Measurements from ENCODE around the gene CRIP1. TPM values are rescaled to one million over a fixed set of nuclear protein-coding genes. Genes with fewer than 3 reads are reported as not detected.

The CRIP1 gene
- total RNA-seq, 2 experiments from 2014 or later, result 93.9 to 95.7 TPM

DNA sequence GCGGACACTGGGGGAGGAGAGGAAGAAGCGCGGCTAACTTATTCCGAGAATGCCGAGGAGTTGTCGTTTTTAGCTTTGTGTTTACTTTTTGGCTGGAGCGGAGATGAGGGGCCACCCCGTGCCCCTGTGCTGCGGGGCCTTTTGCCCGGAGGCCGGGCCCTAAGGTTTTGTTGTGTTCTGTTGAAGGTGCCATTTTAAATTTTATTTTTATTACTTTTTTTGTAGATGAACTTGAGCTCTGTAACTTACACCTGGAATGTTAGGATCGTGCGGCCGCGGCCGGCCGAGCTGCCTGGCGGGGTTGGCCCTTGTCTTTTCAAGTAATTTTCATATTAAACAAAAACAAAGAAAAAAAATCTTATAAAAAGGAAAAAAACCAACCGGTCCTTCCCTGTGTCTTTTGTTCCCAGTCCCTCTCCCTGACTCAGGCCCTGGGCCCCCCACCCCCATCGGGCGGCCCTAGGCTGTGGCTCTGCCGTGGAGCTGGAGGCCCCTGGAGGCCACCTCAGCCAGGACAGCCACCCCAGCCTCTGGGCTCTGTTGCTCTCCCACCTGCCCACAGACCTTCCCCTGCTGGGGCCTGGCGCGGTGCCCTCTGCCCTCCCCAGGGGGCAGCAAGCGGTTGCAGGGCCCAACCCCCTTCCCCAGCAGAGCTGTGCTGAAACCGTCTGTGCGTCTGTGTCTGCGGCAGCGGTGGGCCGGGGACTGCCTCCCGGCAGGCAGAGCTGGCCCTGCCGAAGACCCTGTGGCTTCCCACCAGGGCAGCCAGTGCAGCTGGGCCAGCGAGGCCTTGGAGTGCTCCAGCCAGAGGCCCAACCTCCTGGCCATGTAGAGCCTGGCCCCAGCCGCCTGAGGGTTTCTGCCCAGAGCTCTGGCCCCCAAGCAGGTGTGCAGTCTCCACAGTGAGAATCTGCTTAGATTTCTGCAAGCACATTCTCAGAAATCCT lies 16.1 kb upstream of the CRIP1 start:
- Mint-ChIP-seq H3K9me3 (no peaks in the 10 kb centered on the region), H3K4me1 (ENCODE audit: low read depth) (peaks cover 2% of the 10 kb centered on the region), H3K27ac (no peak overlapping the region), H3K36me3 (ENCODE audit: low read depth) (no peaks in the 10 kb centered on the region), H3K4me3 (no peak overlapping the region), H3K27me3 (peaks cover 2% of the 10 kb centered on the region)
- CTCF ChIA-PET, result interaction anchor here (0.7 to 3.4 kb wide), 3 partner anchors 10 to 99 kb away, joined by 3 to 20 read pairs (median 5); no protein-coding TSS in a partner anchor
- POLR2A ChIA-PET, result interaction anchor here (1.3 to 1.6 kb wide), 2 partner anchors 35 to 50 kb away, joined by 4 to 5 read pairs; no protein-coding TSS in a partner anchor
- intact Hi-C loops (cut with micrococcal nuclease), result no loop called here
- no peak for DNase-seq
- no peak for TF ChIP-seq CTCF (IDR thresholded peaks at IDR 0.05)
- ATAC-seq, result no peak

DNA sequence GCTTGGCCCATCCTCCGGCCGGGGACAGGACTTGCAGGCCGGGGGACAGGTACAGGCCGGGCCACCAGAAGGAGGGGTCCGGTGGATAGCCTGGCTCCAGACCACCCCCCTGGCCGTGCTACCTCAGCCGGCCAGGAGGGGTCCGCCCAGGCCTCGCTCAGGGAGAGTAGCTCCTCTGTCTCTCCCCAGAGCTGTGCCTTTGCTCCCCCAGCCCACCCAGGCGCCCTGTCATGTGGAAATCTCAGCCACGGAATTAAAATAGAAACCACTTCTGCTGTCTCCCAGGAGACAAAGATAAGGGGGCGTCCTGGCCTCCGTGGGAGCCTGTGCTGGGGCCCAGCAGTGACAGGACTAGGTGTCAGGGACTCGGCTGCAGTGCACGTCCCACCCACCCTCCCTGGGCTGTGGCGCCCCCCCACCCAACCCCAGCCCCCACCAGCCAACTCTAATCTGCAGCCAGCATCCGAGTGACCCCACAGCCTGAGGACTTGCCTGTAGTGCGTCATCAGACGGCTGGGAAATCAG lies 15.3 kb upstream of the CRIP1 start:
- ATAC-seq (no peak), DNase-seq (no peak)
- POLR2A ChIA-PET, result interaction anchor here (1.2 to 1.6 kb wide), 3 partner anchors 9 to 51 kb away, joined by 4 to 7 read pairs (median 5); no protein-coding TSS in a partner anchor
- H3K36me3 Mint-ChIP-seq (ENCODE audit: low read depth), result no peaks in the 10 kb centered on the region
- no peak overlapping the region for H3K4me3 Mint-ChIP-seq
- H3K27me3 Mint-ChIP-seq, result peaks cover 4% of the 10 kb centered on the region
- intact Hi-C loops (cut with micrococcal nuclease), result no loop called here
- no peaks in the 10 kb centered on the region for H3K9me3 Mint-ChIP-seq
- CTCF ChIA-PET, result interaction anchor here (0.5 to 3.4 kb wide), 3 partner anchors 19 to 100 kb away, joined by 3 to 20 read pairs (median 5); no protein-coding TSS in a partner anchor
- H3K27ac Mint-ChIP-seq, result no peak overlapping the region
- H3K4me1 Mint-ChIP-seq (ENCODE audit: low read depth), result peaks cover 2% of the 10 kb centered on the region
- TF ChIP-seq CTCF (IDR thresholded peaks at IDR 0.05), result no peak

- DNase-seq (no peak), ATAC-seq (no peak)
- no peak for TF ChIP-seq CTCF (IDR thresholded peaks at IDR 0.05)
- Mint-ChIP-seq H3K4me3 (no peak overlapping the region), H3K36me3 (ENCODE audit: low read depth) (no peaks in the 10 kb centered on the region), H3K9me3 (no peaks in the 10 kb centered on the region), H3K4me1 (ENCODE audit: low read depth) (peaks cover 5% of the 10 kb centered on the region), H3K27ac (no peak overlapping the region), H3K27me3 (peaks cover 8% of the 10 kb centered on the region)
- ChIA-PET CTCF (interaction anchor here (0.5 to 3.4 kb wide), 5 partner anchors 9 to 100 kb away, joined by 3 to 20 read pairs (median 5); no protein-coding TSS in a partner anchor), POLR2A (interaction anchor here (0.6 to 1.6 kb wide), 4 partner anchors 9 to 98 kb away, joined by 4 to 7 read pairs (median 4); no protein-coding TSS in a partner anchor)
- intact Hi-C loops (cut with micrococcal nuclease), result no loop called here
These were observed 14.7 kb upstream of the CRIP1 start for GRCh38 chr14:105471823-105472485.

- peaks cover 14% of the 10 kb centered on the region for H3K27me3 Mint-ChIP-seq
- H3K36me3 Mint-ChIP-seq (ENCODE audit: low read depth), result peaks cover 2% of the 10 kb centered on the region
- ChIA-PET CTCF (interaction anchor here (1.2 to 3.4 kb wide), 4 partner anchors 8 to 101 kb away, joined by 3 to 20 read pairs (median 5); no protein-coding TSS in a partner anchor), POLR2A (interaction anchor here (0.6 to 1.2 kb wide), 2 partner anchors 8 to 99 kb away, joined by 4 to 7 read pairs; no protein-coding TSS in a partner anchor)
- no peaks in the 10 kb centered on the region for H3K9me3 Mint-ChIP-seq
- TF ChIP-seq CTCF (IDR thresholded peaks at IDR 0.05), result no peak
- DNase-seq, result no peak
- ATAC-seq, result no peak
- peaks cover 10% of the 10 kb centered on the region for H3K4me1 Mint-ChIP-seq (ENCODE audit: low read depth)
- no peak overlapping the region for H3K4me3 Mint-ChIP-seq
- intact Hi-C loops (cut with micrococcal nuclease), result no loop called here
- H3K27ac Mint-ChIP-seq, result no peak overlapping the region
These were observed 14.1 kb upstream of the CRIP1 start for GRCh38 chr14:105472486-105472991.
